Mesothelial cell of epicardium (in vitro differentiated cells): ENCODE data around the gene KLK4. TPM values are rescaled to one million over a fixed set of nuclear protein-coding genes. Genes with fewer than 3 reads are reported as not detected.

Experiments used
- DNase-seq, 2 experiments: peaks; one replicate each; pipeline ENCODE4 v3.0.0; 2021; ENCODE audit warnings: low spot score in 2 of 2; ENCODE audit not compliant: unreplicated experiment in 2 of 2
- H3K27ac Mint-ChIP-seq: 2 replicates; pipeline ENCODE4 v1.8.0; 2021; ENCODE audit warnings: mixed read lengths
- H3K27me3 Mint-ChIP-seq: 2 replicates; pipeline ENCODE4 v1.8.0; 2021; ENCODE audit warnings: low read depth, mixed read lengths
- H3K36me3 Mint-ChIP-seq: 2 replicates; pipeline ENCODE4 v1.8.0; 2021; ENCODE audit warnings: mixed read lengths
- H3K4me1 Mint-ChIP-seq: 2 replicates; pipeline ENCODE4 v1.8.0; 2021; ENCODE audit warnings: mixed read lengths
- H3K4me3 Mint-ChIP-seq: 2 replicates; pipeline ENCODE4 v1.8.0; 2021; ENCODE audit warnings: mild to moderate bottlenecking, moderate library complexity, mixed read lengths
- H3K9me3 Mint-ChIP-seq: 2 replicates; pipeline ENCODE4 v1.8.0; 2021; ENCODE audit warnings: mixed read lengths
- total RNA-seq: library from RNA; stranded (reverse); gene quantifications from 3 replicates; pipeline ENCODE4 v1.2.1, GENCODE V29; 2021
- TF ChIP-seq, protein P1 (sequence below): fragments of 200-600 bp; sonication (generic); IDR thresholded peaks from one replicate; pipeline ENCODE4 v1.5.0; 2021; ENCODE audit warnings: antibody characterized with exemption; ENCODE audit not compliant: unreplicated experiment

KLK4 gene
- total RNA-seq, 1 donor from 2014 or later: not detected

DNA sequence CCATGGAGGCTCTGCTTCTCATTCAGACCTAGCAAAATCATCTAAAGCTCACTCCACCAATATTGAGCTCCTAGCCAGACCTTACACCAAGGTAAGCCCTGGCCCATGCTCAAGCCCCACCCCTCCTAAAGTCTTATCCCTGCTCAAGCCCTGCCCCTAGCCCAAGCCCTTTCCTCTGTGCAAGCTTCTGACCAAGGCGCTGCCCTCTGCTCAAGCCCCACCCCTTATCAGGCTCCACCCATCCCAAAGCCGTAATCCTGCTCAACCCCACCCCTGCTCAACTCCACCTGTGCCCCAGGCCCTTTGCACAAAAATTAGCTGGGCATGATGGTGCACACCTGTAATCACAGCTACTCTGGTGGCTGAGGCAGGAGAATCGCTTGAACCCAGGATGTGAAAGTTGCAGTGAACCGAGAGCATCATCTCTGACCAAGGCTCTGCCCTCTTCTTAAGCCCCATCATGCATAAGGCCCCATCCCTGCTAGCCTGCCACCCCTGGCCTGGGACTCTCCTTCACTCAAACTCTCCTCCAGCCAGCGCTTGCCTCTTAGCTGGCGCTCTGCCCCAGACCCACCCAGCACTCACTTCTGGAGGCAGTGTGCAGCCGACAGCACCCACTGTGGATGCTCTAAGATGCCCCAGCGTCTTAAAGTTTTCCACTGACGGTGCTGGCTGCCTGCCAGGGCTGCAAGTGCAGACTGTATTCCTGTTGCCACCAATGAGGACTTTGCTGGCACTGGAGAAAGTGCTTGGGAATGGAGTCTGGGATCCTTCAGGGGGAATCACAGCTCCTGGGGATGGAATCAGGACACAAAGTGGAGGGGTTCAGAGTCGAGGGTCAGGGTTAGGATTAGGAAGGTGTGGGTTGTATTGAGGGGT is 16.5 kb downstream of the KLK4 start:
- Mint-ChIP-seq H3K27me3 (peaks cover 68% of the 10 kb centered on the region), H3K4me1 (no peaks in the 10 kb centered on the region), H3K4me3 (no peak overlapping the region), H3K27ac (no peak overlapping the region), H3K36me3 (no peaks in the 10 kb centered on the region), H3K9me3 (no peaks in the 10 kb centered on the region)
- TF ChIP-seq, protein P1, sequence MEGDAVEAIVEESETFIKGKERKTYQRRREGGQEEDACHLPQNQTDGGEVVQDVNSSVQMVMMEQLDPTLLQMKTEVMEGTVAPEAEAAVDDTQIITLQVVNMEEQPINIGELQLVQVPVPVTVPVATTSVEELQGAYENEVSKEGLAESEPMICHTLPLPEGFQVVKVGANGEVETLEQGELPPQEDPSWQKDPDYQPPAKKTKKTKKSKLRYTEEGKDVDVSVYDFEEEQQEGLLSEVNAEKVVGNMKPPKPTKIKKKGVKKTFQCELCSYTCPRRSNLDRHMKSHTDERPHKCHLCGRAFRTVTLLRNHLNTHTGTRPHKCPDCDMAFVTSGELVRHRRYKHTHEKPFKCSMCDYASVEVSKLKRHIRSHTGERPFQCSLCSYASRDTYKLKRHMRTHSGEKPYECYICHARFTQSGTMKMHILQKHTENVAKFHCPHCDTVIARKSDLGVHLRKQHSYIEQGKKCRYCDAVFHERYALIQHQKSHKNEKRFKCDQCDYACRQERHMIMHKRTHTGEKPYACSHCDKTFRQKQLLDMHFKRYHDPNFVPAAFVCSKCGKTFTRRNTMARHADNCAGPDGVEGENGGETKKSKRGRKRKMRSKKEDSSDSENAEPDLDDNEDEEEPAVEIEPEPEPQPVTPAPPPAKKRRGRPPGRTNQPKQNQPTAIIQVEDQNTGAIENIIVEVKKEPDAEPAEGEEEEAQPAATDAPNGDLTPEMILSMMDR: no peak
- DNase-seq: no peak

DNA sequence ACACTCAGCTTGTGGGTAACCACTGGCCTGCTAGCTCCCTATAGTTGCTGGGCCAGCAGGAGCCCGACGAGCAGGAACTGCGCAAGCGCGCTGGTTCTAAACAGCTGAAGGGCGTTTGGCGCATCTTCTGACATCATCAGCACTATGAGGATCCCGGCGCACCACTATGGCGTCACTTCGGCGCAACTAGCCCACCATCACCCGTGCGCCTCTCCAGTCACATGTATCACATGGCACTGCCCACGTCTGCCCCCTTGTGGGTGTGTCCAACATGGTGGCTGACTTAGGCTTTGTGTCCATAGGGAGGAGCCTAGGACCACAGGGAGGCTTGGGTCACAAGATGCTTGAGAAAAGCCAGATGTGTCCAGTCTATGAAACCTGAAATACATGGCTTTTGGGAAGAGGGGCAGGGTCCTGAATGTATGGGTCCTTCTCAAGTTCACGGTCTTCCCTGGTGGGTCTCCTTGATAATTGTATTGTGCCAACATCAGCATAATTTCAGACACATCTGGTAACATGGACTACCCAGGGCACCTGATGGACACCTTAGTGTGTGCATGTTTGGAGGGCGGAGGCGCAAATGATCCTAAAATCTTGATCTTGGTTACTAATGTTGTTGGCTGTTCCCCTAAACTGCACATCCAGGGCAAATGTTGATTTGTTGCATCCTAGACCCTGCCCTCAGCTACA is 18.0 kb downstream of the KLK4 start:
- DNase-seq: no peak
- H3K4me1 Mint-ChIP-seq: no peaks in the 10 kb centered on the region
- H3K4me3 Mint-ChIP-seq: no peak overlapping the region
- no peaks in the 10 kb centered on the region for H3K9me3 Mint-ChIP-seq
- TF ChIP-seq, protein P1: no peak
- no peaks in the 10 kb centered on the region for H3K36me3 Mint-ChIP-seq
- peaks cover 67% of the 10 kb centered on the region for H3K27me3 Mint-ChIP-seq
- H3K27ac Mint-ChIP-seq: no peak overlapping the region

DNA sequence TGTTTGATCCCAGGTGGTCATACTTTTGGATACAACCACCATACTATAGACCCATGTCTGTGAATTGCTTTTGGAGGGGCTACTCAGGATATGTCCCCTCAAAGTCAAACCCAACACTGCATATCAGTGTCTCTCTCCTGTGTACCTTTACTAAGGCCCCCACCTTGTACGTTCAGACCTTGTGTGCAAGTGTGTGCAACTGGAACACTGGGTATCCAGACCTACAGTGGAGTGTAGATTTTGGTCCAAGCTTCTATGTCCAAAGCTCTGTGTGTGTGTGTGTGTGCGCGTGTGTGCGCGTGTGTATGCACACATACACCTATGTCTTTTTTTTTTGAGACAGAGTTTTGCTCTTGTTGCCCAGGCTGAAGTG is 20.0 kb downstream of the KLK4 start:
- Mint-ChIP-seq H3K4me3 (no peak overlapping the region), H3K27ac (no peak overlapping the region), H3K36me3 (no peaks in the 10 kb centered on the region), H3K27me3 (peaks cover 73% of the 10 kb centered on the region), H3K9me3 (no peaks in the 10 kb centered on the region), H3K4me1 (no peaks in the 10 kb centered on the region)
- TF ChIP-seq, protein P1: no peak
- no peak for DNase-seq

DNA sequence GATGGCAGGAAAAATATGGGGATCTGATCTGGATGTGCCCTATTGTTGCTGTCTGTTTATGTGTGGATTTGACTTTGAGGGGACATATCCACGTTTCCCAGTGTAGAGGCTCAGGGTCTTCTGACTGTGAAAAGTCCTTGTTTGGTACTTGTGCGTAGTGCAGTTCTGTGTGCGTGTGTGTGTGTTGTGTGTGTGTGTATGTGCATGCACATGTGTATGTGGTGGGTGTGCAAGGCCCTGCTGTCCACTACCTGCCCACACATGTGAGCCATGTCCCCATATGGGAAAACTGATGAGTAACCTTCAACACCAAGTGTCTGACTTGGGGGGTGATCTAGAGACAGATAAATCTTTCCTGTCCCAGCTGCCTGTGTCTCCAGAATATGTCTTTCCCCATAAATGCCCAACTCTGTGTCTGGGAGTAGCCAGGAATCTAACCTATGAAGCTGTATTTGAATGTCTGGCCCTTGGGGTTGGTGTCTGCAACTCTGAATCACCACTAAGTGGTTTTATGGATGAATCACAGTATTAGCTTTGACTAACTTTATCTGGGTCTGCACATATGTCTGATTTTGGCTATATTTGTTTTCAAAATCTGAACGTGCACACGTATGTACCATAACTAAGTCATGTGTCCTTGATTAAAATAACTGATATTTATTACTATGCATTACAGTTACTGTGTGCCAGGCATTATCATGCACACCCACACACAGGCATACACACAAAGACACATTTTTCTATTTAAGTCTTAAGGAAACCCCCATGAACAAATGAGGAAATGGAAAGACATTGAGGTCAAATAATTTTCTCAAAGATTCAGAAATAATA is 20.6 kb downstream of the KLK4 start:
- Mint-ChIP-seq H3K27ac (no peak overlapping the region), H3K4me3 (no peak overlapping the region), H3K36me3 (no peaks in the 10 kb centered on the region), H3K4me1 (no peaks in the 10 kb centered on the region), H3K27me3 (peaks cover 75% of the 10 kb centered on the region), H3K9me3 (no peaks in the 10 kb centered on the region)
- DNase-seq: no peak
- TF ChIP-seq, protein P1: no peak

DNA sequence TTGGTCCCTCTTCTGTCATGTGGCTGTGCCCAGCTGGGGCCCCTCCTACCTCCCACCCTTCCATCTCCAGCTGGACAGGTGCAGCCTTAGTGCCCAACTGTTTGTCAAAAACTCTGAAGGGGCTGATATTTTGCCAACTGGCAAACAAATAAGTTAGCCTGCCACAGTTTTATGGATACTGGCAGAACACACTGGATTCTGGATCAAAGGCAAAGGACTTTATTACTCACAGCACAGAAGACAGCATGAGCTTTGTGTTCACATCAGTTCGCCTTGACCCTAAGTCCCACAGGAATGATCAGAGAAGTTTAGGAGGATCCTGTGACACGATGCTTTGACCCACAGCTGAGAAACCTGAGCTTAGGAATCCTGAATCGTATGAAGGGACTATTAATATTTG is 21.6 kb downstream of the KLK4 start:
- no peaks in the 10 kb centered on the region for H3K9me3 Mint-ChIP-seq
- DNase-seq: no peak
- H3K27ac Mint-ChIP-seq: no peak overlapping the region
- H3K27me3 Mint-ChIP-seq: peaks cover 77% of the 10 kb centered on the region
- TF ChIP-seq, protein P1: no peak
- H3K4me3 Mint-ChIP-seq: no peak overlapping the region
- no peaks in the 10 kb centered on the region for H3K4me1 Mint-ChIP-seq
- H3K36me3 Mint-ChIP-seq: no peaks in the 10 kb centered on the region
